HEK293 (cell line): ENCODE data around the gene APLP1.
A peak's percentile ranks its signal among the peaks of the same experiment; 100 is the strongest.

ENCODE experiments used
- CTCF ChIA-PET: fragments of 350-600 bp; formaldehyde crosslinking; extraction: SDS; loops from one replicate; lab custom pipeline; 2021; ENCODE audit warnings: antibody characterized with exemption; lab: Yijun Ruan, JAX
- POLR2A ChIA-PET: fragments of 300-600 bp; formaldehyde crosslinking; extraction: SDS; loops from one replicate; lab custom pipeline; 2020; ENCODE audit warnings: antibody characterized with exemption, inconsistent platforms; lab: Yijun Ruan, JAX
- H3K27ac ChIP-seq: fragments of 200-500 bp; sonication (Bioruptor generic); 2 replicates; pipeline ENCODE4 v1.5.1; 2014; ENCODE audit warnings: low read depth, low read length, control low read depth, inconsistent platforms; ENCODE audit errors: extremely low read depth
- H3K36me3 ChIP-seq, 2 experiments: fragments of 200-500 bp in 1 of 2; sonication (Bioruptor generic) in 1 of 2; 1 replicate in 1 of 2; 2 replicates in 1 of 2; pipeline ENCODE4 v1.5.1; 2014 to 2017; ENCODE audit warnings: inconsistent platforms in 2 of 2, low read length in 2 of 2; ENCODE audit not compliant: control insufficient read depth in 2 of 2, insufficient read depth in 1 of 2
- H3K4me1 ChIP-seq: fragments of 200-500 bp; sonication (Bioruptor generic); 2 replicates; pipeline ENCODE4 v1.5.1; 2014; ENCODE audit warnings: mild to moderate bottlenecking, low read length, inconsistent platforms; ENCODE audit not compliant: control insufficient read depth, insufficient read depth
- H3K4me3 ChIP-seq: 2 replicates; pipeline ENCODE4 v1.5.1; 2011; ENCODE audit warnings: low read depth, mild to moderate bottlenecking, control low read depth, low read length, moderate library complexity
- H3K9me3 ChIP-seq: fragments of 200-500 bp; sonication (Bioruptor generic); 2 replicates; pipeline ENCODE4 v1.5.1; 2014; ENCODE audit warnings: low read depth, low read length, inconsistent platforms; ENCODE audit not compliant: control insufficient read depth, insufficient read depth
- BCL11A ChIP-seq: fragments of 450-650 bp; formaldehyde crosslinking; IDR thresholded peaks from 2 replicates; pipeline ENCODE4 v1.5.1; 2016; ENCODE audit warnings: low read depth, missing biosample characterization, missing genetic modification characterization
- BCL11B ChIP-seq: fragments of 450-650 bp; formaldehyde crosslinking; IDR thresholded peaks from 2 replicates; pipeline ENCODE4 v1.5.1; 2016; ENCODE audit warnings: low read depth, missing biosample characterization, missing genetic modification characterization
- FEZF1 ChIP-seq: fragments of 450-650 bp; formaldehyde crosslinking; IDR thresholded peaks from 2 replicates; pipeline ENCODE4 v1.5.1; 2016; ENCODE audit warnings: missing biosample characterization, missing genetic modification characterization
- GFI1B ChIP-seq: fragments of 450-650 bp; formaldehyde crosslinking; IDR thresholded peaks from 2 replicates; pipeline ENCODE4 v1.5.1; 2016; ENCODE audit warnings: missing biosample characterization, missing genetic modification characterization
- GLIS1 ChIP-seq: fragments of 450-650 bp; formaldehyde crosslinking; IDR thresholded peaks from 2 replicates; pipeline ENCODE4 v1.5.1; 2016; ENCODE audit warnings: missing biosample characterization, missing genetic modification characterization
- GLIS2 ChIP-seq: fragments of 450-650 bp; formaldehyde crosslinking; IDR thresholded peaks from 2 replicates; pipeline ENCODE4 v1.5.1; 2016; ENCODE audit warnings: missing biosample characterization, missing genetic modification characterization
- REPIN1 ChIP-seq: fragments of 450-650 bp; formaldehyde crosslinking; IDR thresholded peaks from 2 replicates; pipeline ENCODE4 v1.5.1; 2017; ENCODE audit warnings: missing biosample characterization, missing genetic modification characterization, low read depth
- SP3 ChIP-seq: fragments of 450-650 bp; formaldehyde crosslinking; IDR thresholded peaks from 2 replicates; pipeline ENCODE4 v1.5.1; 2016; ENCODE audit warnings: missing biosample characterization, missing genetic modification characterization
- TCF7L2 ChIP-seq: IDR thresholded peaks from 2 replicates; pipeline ENCODE4 v1.6.1; 2011; ENCODE audit warnings: low read depth, mild to moderate bottlenecking, inconsistent platforms, low read length, moderate library complexity, borderline replicate concordance
- ZBTB7A ChIP-seq: fragments of 450-650 bp; formaldehyde crosslinking; IDR thresholded peaks from 2 replicates; pipeline ENCODE4 v1.5.1; 2016; ENCODE audit warnings: low read depth, missing biosample characterization, missing genetic modification characterization
- ZEB2 ChIP-seq: fragments of 450-650 bp; formaldehyde crosslinking; IDR thresholded peaks from 2 replicates; pipeline ENCODE4 v1.5.1; 2016; ENCODE audit warnings: missing biosample characterization, missing genetic modification characterization
- ZNF169 ChIP-seq: fragments of 450-650 bp; formaldehyde crosslinking; IDR thresholded peaks from 2 replicates; pipeline ENCODE4 v1.5.1; 2016; ENCODE audit warnings: missing biosample characterization, missing genetic modification characterization
- ZNF175 ChIP-seq: fragments of 450-650 bp; formaldehyde crosslinking; IDR thresholded peaks from 2 replicates; pipeline ENCODE4 v1.5.1; 2016; ENCODE audit warnings: missing biosample characterization, missing genetic modification characterization
- ZNF2 ChIP-seq: fragments of 450-650 bp; formaldehyde crosslinking; IDR thresholded peaks from 2 replicates; pipeline ENCODE4 v1.5.1; 2016; ENCODE audit warnings: missing biosample characterization, missing genetic modification characterization
- ZNF223 ChIP-seq: fragments of 450-650 bp; formaldehyde crosslinking; IDR thresholded peaks from 2 replicates; pipeline ENCODE4 v1.5.1; 2016; ENCODE audit warnings: missing biosample characterization, missing genetic modification characterization
- ZNF239 ChIP-seq: fragments of 450-650 bp; formaldehyde crosslinking; IDR thresholded peaks from 2 replicates; pipeline ENCODE4 v1.5.1; 2016; ENCODE audit warnings: missing biosample characterization, missing genetic modification characterization
- ZNF510 ChIP-seq: fragments of 450-650 bp; formaldehyde crosslinking; IDR thresholded peaks from 2 replicates; pipeline ENCODE4 v1.5.1; 2018; ENCODE audit warnings: mild to moderate bottlenecking, missing genetic modification characterization, missing biosample characterization; ENCODE audit not compliant: insufficient replicate concordance
- ZNF621 ChIP-seq: fragments of 450-650 bp; formaldehyde crosslinking; IDR thresholded peaks from 2 replicates; pipeline ENCODE4 v1.5.1; 2017; ENCODE audit warnings: missing biosample characterization, missing genetic modification characterization
- ZNF776 ChIP-seq: fragments of 450-650 bp; formaldehyde crosslinking; IDR thresholded peaks from 2 replicates; pipeline ENCODE4 v1.5.0; 2017; ENCODE audit warnings: missing biosample characterization, missing genetic modification characterization, borderline replicate concordance
- ZNF777 ChIP-seq: fragments of 450-650 bp; formaldehyde crosslinking; IDR thresholded peaks from 2 replicates; pipeline ENCODE4 v1.5.1; 2017; ENCODE audit warnings: missing biosample characterization, missing genetic modification characterization, borderline replicate concordance
- TF ChIP-seq, protein P1 (sequence below): fragments of 450-650 bp; formaldehyde crosslinking; optimal IDR thresholded peaks from 2 replicates; pipeline ENCODE3; 2016; ENCODE audit warnings: missing biosample characterization, mild to moderate bottlenecking, missing genetic modification characterization
- TF ChIP-seq, protein P2 (sequence below): fragments of 450-650 bp; formaldehyde crosslinking; IDR thresholded peaks from 2 replicates; pipeline ENCODE4 v1.5.1; 2016; ENCODE audit warnings: missing biosample characterization, missing genetic modification characterization
- TF ChIP-seq, protein P3 (sequence below): fragments of 450-650 bp; formaldehyde crosslinking; IDR thresholded peaks from 2 replicates; pipeline ENCODE4 v1.5.1; 2016; ENCODE audit warnings: missing biosample characterization, missing genetic modification characterization
- TF ChIP-seq, protein P4 (sequence below): fragments of 450-650 bp; formaldehyde crosslinking; IDR thresholded peaks from 2 replicates; pipeline ENCODE4 v1.5.1; 2016; ENCODE audit warnings: missing biosample characterization, missing genetic modification characterization
- TF ChIP-seq, protein P5 (sequence below): fragments of 450-650 bp; formaldehyde crosslinking; IDR thresholded peaks from 2 replicates; pipeline ENCODE4 v1.5.1; 2016; ENCODE audit warnings: missing biosample characterization, missing genetic modification characterization

Gene APLP1

DNA sequence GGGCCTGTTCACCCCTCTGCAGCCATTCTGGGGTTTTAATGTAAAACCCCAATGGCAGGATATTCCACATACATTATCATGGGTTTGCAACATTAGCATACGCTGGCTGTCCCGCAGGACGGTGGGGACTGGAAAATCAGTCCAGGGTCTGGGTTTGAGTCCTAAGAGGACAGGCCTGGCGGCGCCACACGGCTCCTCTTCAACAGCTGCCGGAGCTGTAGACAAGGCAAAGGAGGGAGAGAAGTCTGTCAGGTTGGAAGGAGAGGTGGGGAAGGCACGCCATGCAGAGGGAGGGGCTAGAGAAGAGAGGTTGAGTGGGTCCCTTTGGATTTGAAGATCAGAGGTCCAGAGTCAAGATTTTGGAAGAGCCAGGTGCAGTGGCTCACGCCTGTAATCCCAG, 20.0 kb downstream of the APLP1 start (continued):
- no peak for TF ChIP-seq REPIN1 (tag by site-specific recombination)
- TF ChIP-seq, protein P1, sequence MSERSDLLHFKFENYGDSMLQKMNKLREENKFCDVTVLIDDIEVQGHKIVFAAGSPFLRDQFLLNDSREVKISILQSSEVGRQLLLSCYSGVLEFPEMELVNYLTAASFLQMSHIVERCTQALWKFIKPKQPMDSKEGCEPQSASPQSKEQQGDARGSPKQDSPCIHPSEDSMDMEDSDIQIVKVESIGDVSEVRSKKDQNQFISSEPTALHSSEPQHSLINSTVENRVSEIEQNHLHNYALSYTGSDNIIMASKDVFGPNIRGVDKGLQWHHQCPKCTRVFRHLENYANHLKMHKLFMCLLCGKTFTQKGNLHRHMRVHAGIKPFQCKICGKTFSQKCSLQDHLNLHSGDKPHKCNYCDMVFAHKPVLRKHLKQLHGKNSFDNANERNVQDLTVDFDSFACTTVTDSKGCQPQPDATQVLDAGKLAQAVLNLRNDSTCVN (tag by site-specific recombination), result no peak
- TF ChIP-seq, protein P2, sequence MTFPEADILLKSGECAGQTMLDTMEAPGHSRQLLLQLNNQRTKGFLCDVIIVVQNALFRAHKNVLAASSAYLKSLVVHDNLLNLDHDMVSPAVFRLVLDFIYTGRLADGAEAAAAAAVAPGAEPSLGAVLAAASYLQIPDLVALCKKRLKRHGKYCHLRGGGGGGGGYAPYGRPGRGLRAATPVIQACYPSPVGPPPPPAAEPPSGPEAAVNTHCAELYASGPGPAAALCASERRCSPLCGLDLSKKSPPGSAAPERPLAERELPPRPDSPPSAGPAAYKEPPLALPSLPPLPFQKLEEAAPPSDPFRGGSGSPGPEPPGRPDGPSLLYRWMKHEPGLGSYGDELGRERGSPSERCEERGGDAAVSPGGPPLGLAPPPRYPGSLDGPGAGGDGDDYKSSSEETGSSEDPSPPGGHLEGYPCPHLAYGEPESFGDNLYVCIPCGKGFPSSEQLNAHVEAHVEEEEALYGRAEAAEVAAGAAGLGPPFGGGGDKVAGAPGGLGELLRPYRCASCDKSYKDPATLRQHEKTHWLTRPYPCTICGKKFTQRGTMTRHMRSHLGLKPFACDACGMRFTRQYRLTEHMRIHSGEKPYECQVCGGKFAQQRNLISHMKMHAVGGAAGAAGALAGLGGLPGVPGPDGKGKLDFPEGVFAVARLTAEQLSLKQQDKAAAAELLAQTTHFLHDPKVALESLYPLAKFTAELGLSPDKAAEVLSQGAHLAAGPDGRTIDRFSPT (tag by site-specific recombination), result no peak
- no peak for TF ChIP-seq ZEB2
- TF ChIP-seq ZNF169 (tag by site-specific recombination), result no peak
- no peak for TF ChIP-seq SP3 (tag by site-specific recombination)
- no peak for TF ChIP-seq ZNF510 (tag by site-specific recombination)
- no peak for TF ChIP-seq TCF7L2
- TF ChIP-seq FEZF1, result no peak
- TF ChIP-seq, all 188 proteins: peak for 0

DNA sequence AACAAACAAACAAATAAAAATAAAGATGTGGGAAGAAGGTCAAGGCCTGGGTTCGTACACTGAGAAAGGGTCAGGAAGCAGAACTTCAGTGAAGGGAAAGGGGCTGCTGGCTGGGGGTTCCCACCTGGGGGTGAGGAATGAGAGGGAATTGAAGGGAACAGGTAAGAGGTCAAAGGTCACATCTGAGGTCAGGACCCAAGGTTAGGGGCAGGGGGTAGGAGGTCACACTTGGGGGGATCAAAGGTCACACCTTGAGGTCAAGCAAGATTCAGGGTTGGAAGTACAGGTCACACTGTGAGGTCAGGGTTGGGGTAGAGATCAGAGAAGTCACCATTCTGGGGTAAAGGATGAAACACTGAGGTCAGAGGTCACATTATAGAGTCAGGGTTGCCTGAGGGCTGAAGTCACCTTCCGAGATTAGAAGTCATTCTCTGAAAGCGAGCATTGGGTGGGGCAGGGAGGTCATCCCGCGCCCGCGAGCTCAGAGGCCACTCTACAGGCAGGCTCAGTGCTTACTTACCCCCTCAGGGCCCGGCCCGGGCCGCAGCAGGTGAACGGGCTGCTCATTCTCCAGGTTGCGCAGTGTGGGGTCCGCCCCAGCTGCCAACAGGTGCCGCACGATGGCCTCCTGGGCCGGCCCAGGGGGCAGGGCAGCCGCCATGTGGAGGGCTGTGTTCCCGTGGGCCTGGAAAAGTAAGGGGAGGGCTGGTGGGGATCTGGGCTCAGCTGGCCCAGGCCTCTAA, 21.2 kb downstream of the APLP1 start:
- CTCF ChIA-PET, result no interaction called here
- TF ChIP-seq ZEB2 (peak; percentile 70; the same call in 1 of the 2 replicates), GLIS1 (tag by site-specific recombination) (no peak), GFI1B (tag by site-specific recombination) (0 out of 2 replicates have a peak, but pooled peaks have one; percentile 21), ZNF175 (0 out of 2 replicates have a peak, but pooled peaks have one; percentile 84), GLIS2 (peak; percentile 26; the same call in 1 of the 2 replicates), ZNF777 (no peak), ZNF223 (tag by site-specific recombination) (no peak), BCL11B (tag by site-specific recombination) (peak; percentile 100), BCL11A (tag by site-specific recombination) (peak; percentile 99), ZNF621 (tag by site-specific recombination) (0 out of 2 replicates have a peak, but pooled peaks have one; percentile 22), ZNF2 (tag by site-specific recombination) (0 out of 2 replicates have a peak, but pooled peaks have one; percentile 63), ZBTB7A (peak; percentile 72; the same call in 1 of the 2 replicates), ZNF776 (no peak), ZNF239 (tag by site-specific recombination) (0 out of 2 replicates have a peak, but pooled peaks have one; percentile 44)
- TF ChIP-seq, protein P3, sequence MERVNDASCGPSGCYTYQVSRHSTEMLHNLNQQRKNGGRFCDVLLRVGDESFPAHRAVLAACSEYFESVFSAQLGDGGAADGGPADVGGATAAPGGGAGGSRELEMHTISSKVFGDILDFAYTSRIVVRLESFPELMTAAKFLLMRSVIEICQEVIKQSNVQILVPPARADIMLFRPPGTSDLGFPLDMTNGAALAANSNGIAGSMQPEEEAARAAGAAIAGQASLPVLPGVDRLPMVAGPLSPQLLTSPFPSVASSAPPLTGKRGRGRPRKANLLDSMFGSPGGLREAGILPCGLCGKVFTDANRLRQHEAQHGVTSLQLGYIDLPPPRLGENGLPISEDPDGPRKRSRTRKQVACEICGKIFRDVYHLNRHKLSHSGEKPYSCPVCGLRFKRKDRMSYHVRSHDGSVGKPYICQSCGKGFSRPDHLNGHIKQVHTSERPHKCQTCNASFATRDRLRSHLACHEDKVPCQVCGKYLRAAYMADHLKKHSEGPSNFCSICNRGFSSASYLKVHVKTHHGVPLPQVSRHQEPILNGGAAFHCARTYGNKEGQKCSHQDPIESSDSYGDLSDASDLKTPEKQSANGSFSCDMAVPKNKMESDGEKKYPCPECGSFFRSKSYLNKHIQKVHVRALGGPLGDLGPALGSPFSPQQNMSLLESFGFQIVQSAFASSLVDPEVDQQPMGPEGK (tag by site-specific recombination), result 0 out of 2 replicates have a peak, but pooled peaks have one; percentile 15
- TF ChIP-seq, protein P4, sequence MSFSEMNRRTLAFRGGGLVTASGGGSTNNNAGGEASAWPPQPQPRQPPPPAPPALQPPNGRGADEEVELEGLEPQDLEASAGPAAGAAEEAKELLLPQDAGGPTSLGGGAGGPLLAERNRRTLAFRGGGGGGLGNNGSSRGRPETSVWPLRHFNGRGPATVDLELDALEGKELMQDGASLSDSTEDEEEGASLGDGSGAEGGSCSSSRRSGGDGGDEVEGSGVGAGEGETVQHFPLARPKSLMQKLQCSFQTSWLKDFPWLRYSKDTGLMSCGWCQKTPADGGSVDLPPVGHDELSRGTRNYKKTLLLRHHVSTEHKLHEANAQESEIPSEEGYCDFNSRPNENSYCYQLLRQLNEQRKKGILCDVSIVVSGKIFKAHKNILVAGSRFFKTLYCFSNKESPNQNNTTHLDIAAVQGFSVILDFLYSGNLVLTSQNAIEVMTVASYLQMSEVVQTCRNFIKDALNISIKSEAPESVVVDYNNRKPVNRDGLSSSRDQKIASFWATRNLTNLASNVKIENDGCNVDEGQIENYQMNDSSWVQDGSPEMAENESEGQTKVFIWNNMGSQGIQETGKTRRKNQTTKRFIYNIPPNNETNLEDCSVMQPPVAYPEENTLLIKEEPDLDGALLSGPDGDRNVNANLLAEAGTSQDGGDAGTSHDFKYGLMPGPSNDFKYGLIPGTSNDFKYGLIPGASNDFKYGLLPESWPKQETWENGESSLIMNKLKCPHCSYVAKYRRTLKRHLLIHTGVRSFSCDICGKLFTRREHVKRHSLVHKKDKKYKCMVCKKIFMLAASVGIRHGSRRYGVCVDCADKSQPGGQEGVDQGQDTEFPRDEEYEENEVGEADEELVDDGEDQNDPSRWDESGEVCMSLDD (tag by site-specific recombination), result 0 out of 2 replicates have a peak, but pooled peaks have one; percentile 54
- TF ChIP-seq, protein P5, sequence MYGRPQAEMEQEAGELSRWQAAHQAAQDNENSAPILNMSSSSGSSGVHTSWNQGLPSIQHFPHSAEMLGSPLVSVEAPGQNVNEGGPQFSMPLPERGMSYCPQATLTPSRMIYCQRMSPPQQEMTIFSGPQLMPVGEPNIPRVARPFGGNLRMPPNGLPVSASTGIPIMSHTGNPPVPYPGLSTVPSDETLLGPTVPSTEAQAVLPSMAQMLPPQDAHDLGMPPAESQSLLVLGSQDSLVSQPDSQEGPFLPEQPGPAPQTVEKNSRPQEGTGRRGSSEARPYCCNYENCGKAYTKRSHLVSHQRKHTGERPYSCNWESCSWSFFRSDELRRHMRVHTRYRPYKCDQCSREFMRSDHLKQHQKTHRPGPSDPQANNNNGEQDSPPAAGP (tag by site-specific recombination), result 0 out of 2 replicates have a peak, but pooled peaks have one; percentile 48
- POLR2A ChIA-PET, result interaction anchor here (0.7 to 1.2 kb wide), 2 partner anchors 14 to 42 kb away, joined by 3 read pairs; no protein-coding TSS in a partner anchor
- no peaks in the 10 kb centered on the region for H3K9me3 ChIP-seq
- no peak overlapping the region for H3K27ac ChIP-seq
- peaks cover 60 to 70% of the 10 kb centered on the region in 2 experiments for H3K36me3 ChIP-seq
- no peaks in the 10 kb centered on the region for H3K4me1 ChIP-seq
- no peak overlapping the region for H3K4me3 ChIP-seq
